SH-SY5Y (cell line): ENCODE data around the gene OSBPL5.

Source experiments
- GATA2 ChIP-seq: IDR thresholded peaks from 2 replicates; pipeline ENCODE4 v1.6.1; 2011; ENCODE audit warnings: mild to moderate bottlenecking, low read depth, low read length
- GATA3 ChIP-seq: IDR thresholded peaks from 2 replicates; pipeline ENCODE4 v1.6.1; 2011; ENCODE audit warnings: low read depth, mild to moderate bottlenecking, low read length, moderate library complexity

- TF ChIP-seq GATA2 (no peak), GATA3 (no peak)
These were observed 32.3 kb downstream of the OSBPL5 start for GRCh38 chr11:3132831-3133260.
